Globus pallidus (tissue), 1 donor: ENCODE measurements around the gene IL1F10.
"Not testable (repeated sequence)": the region's sequence is repeated elsewhere in the genome, so short reads cannot be mapped to it uniquely, and the experiment has no call there.

Experiments
- DNase-seq: peaks from one replicate; pipeline ENCODE4 v3.0.0-alpha.2; 2015; ENCODE audit warnings: low spot score

IL1F10 gene

GRCh38 chr2:113081488-113082210 is 13.9 kb downstream of the IL1F10 start:
- DNase-seq: no peak

GRCh38 chr2:113083296-113083695 is 15.5 kb downstream of the IL1F10 start:
- DNase-seq: no peak

GRCh38 chr2:113084249-113085000 is 16.7 kb downstream of the IL1F10 start:
- DNase-seq: no peak

DNA sequence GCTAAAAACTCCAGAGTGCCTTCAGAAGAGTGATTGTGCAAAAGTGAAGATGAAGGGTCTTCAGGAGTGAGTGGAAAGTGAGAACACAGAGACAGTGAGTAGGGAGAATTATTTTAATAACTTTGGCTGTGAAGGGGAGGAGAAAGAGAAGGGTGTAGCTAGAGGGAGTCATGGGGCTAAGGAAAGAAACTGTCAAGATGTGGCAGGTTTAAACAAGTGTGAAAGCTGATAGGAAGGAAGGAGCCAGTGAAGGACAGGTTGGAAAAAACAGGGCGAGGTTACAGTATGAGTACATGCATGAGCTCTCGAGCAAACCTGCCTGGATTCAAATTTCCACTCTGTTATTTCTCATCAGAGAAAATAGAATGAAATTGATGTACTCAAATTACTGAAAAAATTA is 17.8 kb downstream of the IL1F10 start:
- no peak for DNase-seq

DNA sequence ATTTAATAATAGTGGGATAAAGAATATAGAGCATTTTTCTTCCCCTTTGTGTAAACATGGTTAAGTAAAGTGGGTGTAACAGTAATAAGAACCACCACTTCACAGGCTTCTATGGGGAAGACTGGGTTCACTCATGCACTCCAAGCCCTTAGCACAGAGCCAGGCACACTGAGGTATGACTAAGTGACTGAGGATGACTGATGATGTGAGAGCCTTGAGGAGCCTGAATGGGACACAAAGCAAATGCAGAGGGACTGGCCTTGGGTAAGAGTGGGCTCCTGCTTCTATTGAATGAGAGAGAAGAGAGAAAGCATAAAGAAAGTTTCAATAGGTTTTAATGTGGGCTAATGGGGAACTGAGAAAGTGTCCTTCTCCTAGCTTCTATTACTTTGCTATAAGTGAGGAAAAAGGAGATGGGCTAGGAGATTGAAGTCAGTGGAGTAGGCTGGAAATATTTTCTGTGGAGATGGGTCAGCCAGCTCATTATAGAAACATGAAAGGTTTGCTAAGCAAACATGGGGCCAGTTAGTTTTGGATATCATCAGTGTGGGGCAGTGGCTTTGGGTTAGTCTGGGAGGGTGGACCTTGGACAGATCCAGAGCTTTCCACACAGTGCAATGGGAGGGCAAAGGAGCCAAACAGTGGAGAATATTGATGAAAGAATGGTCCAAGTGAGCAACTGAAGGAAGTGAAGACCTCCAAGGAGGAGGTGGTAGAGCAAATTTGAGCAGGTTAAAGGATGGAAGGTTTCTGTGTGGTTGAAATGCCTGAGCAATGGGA is 20.6 kb downstream of the IL1F10 start:
- no peak for DNase-seq

GRCh38 chr2:113089916-113090315 is 22.1 kb downstream of the IL1F10 start:
- DNase-seq: peak; percentile 14

DNA sequence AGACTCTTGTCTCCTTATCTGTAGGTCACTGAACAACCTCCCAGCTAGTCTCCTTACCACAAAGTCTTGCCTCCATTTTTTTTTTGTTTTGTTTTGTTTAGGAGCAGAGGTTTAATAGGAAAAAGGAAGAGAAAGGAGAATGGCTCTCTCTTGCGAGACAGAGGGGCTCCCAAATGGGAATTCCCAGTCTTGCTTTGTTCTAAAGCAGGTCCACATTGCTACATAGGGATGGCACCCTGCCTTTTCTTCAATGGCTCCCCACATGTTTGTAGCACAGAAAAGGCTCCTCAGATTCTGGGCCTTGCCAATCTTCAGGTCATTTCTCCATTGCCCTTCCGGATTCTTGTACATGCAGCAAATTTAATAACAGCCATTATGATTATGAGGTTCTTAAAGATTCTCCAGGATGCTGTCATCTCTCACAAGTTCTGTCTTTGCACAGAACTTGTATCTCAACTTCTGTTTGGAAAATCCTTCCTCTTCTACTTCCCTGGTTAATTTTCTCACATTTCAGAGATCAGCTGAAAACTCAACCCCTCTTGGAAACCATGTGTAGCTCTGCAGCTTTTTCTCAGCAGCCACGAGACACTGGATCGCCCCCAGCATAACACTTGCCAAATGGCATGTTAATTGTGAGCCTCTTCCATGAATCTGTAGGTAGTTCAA is 23.6 kb downstream of the IL1F10 start:
- DNase-seq: no peak

DNA sequence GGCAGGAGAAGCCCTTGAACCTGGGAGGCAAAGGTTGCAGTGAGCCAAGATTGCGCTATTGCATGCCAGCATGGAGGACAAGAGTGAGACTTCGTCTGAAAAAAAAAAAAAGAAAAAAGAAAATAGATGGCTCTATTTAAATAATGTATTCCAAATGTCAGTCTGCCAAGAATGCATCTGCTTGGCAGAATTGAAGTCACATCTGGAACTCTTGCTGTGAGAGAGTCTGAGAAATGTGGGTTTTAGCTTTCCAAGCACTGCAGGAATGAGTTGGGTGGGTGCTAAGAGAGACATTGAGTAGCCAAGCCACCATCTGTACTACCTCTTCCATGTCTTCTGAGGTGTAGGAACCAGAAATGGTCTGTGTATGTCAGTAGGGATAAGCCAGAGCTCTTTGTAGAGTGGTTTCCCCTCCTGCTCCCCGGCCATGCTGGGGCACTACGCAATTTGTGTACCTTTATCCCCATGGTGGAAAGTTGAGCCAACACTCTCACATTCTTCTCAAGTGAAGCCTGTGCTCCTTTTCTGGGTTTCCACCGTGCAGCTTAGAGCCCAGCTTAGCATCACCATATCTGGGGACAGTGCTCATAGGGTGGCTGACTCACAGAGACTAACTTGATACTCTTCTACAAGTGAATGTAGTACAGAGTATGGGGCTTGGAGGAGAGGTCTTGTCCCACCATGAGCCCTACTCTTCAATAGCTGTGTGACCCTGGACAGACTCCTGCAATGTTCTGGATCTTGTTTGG is 25.3 kb downstream of the IL1F10 start:
- DNase-seq: no peak

DNA sequence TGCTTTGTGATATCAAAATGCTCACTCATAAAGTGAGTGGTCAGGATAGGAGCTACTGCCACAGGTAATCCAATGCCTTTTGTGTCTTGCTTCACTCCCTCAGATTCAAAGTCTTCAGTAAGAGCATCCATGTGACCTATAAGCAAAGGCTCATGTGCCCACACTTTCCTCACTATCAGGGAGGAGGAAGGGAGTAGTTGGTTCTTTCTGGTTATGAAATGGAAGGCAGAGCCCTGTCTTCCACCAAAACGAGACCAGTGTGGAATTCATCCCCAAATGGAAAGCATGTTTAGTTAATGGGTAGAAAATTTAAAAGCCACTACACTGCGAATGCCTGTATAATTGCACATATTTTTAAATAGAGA is 25.8 kb downstream of the IL1F10 start:
- no peak for DNase-seq

DNA sequence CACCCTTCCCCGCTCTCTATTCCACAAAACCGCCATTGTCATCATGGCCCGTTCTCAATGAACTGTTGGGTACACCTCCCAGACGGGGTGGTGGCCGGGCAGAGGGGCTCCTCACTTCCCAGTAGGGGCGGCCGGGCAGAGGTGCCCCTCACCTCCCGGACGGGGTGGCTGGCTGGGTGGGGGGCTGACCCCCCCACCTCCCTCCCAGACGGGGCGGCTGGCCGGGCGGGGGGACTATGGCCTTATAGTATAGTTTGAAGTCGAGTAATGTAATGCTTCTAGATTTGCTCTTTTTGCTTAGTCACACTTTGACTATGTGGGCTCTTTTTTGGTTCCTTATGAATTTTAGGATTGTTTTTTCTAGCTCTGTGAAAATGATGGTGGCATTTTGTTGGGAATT is 28.5 kb downstream of the IL1F10 start:
- DNase-seq: not testable (repeated sequence)

DNA sequence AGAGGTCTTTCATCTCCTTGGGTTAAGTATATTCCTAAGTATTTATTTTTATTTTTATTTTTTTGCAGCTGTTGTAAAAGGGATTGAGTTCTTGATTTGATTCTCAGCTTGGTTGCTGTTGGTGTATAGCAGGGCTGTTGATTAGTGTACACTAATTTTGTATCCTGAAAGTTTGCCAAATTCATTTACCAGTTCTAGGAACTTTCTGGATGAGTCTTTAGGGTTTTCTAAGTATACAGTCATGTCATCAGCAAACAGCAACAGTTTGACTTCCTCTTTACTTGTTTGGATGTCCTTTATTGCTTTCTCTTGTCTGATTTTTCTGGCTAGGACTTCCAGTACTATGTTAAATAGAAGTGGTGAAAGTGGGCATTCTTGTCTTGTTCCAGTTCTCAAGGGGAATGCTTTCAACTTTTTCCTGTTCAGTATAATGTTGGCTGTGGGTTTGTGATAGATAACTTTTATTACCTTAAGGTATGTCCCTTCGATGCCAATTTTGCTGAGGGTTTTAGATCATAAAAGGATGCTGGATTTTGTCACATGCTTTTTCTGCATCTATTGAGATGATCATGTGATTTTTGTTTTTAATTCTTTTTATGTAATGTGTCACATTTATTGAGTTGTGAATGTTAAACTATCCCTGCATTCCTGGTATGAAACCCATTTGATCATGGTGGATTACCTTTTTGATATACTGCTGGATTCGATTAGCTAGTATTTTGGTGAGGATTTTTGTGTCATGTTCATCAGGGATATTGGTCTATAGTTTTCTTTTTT is 29.3 kb downstream of the IL1F10 start:
- DNase-seq: not testable (repeated sequence)

DNA sequence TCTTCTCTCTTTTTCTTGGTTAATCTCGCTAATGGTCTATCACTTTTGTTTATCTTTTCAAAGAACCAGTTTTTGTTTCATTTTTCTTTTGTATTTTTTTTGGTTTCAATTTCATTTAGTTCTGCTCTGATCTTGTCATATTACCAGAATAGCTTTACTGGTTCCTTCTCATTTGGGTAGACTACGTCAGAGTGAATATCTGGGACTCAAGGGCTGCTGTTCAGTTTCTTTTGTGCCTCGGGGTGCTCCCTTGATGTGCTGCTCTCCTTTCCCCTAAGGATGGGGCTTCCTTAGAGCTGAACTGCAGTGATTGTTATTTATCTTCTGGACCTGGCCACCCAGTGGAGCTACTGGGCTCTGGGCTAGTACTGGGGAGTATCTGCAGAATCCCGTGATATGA is 30.3 kb downstream of the IL1F10 start:
- DNase-seq: no peak

DNA sequence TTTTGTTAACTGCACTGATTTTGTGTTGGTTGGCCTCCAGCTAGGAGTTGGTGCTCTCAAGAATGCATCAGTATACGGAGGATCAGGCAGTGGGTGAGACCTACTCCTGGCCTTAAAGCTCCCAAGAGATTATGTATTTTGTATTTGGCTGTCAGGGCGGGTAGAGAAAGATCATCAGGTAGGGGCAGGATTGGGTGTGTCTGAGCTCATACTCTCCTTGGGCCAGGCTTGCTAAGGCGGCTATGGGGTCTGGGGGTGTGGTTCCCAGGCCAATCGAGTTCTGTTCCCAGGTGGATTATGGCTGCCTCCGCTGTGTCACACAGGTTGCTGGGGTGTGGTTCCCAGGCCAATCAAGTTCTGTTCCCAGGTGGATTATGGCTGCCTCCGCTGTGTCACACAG is 30.8 kb downstream of the IL1F10 start:
- DNase-seq: no peak

GRCh38 chr2:113102133-113102532 is 34.4 kb downstream of the IL1F10 start:
- DNase-seq: no peak

- DNase-seq: no peak
Observed at GRCh38 chr2:113103277-113103676, 35.5 kb downstream of the IL1F10 start.

DNA sequence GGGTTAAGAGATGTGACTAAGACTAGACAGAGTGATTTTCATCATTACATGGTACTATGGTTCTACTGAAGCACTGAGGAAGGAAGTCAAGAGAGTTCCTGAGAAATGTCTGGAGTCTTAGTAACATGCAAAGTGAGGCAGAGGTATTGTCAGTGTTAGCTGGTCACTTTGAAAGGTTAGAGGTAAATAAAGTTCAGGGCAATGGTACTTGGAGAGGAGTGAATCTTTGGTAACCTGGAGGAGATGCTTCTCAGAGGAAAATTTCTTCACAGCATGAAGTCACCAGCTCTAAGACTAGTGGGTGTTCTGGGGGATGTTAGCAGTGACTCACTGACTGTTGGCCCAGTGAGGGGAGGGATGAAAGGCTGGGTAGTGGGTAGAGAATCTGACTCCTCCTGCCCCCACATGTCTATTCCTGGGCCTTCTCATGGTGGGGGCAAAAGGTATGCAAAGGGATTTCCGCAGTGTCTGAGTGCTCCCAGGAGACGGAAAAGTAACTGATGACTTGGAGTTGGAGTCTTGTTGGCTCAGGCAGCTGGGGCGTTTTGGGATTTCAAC is 36.4 kb downstream of the IL1F10 start:
- DNase-seq: no peak

DNA sequence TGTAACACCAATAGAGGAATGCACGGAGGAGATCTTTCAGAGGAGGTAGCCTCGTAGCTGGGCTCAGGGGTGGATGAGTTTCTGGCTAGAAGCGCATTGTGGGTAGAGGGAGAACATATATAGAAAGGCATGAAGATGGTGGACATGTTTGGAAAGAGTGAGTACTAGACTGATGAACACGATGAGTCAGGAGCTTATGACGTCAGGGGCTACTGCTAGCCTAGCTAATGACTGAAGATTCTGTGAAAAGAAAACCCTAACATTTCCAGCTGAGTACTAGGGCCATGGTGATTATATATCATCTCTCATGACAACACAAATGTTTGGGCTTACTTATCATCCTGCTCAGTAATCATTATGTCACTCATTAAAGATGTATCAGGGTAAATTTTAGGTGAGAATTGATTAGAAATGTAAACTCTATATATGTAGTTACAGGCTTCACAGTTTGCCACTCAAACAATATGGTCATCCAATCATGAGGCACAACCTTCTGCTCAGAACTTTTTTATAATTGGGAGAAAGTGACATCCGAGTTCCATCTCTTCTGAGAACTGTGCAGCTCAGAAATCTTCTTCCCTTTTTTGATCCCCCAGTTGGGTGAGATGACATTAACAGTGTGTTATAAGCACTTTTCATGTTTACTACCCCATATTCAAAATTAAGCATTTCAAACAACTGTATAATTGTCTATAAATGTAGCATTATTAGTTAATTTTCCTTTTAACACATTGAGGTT is 37.4 kb downstream of the IL1F10 start:
- no peak for DNase-seq

- DNase-seq: no peak
Observed at GRCh38 chr2:113111121-113111520, 43.4 kb downstream of the IL1F10 start.

- no peak for DNase-seq
Observed at GRCh38 chr2:113111823-113112287, 44.1 kb downstream of the IL1F10 start.

GRCh38 chr2:113112441-113112840 is 44.7 kb downstream of the IL1F10 start:
- DNase-seq: no peak
